ENCODE measurements around the gene STK10.
"Not testable (repeated sequence)": the region's sequence is repeated elsewhere in the genome, so short reads cannot be mapped to it uniquely, and the experiment has no call there.

STK10 gene

DNA sequence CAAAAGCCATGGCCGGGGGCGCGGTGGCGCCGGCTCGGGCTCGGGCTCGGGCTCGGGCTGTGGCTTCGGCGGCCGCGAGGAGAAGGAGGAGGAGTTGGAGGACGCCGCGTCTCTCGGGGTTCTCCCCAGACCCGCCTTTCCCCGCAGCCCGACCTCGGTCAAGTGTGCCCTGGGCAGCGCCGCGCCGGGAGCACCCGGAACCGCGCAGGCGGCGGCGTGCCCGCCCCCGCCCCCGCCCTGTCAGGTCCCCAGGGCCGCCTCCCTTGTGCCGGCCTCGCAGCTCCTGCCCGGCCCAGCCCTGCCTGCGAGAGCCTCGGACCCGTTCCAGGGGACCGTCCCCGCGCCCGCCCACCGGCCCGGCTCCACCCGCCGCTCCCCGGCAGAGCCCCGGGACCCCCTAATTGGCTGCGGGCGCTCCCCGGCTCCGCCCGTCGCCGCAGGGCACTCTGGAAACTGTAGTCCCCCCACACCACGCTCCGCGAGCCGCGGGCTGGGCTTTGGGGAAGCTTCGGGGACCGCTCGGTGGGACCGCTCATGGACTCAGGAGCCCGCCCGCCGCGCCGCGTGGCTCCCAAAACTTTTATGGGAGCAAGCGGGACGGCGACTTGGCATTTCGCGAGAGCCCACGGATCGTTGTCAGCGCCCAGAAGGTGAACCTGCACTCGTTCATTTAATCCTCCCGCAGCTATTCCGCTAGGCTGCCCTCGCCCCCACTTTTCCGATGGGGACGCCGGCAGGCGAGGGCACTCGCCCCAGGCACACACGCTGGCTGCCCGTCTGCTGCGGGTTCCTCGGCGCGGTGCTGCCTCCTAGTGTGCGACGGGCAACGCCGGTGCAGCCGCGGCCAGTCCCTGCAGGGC is at the start of gene STK10:
TSS of gene STK10 (minus strand) at position 192 of the 860 bp plus-strand sequence. CDS start at position 10, 182 bp downstream.
- peak; percentile 82 to 85 for DNase-seq (ENCODE audit: low read depth in 2 of 2)

- DNase-seq (ENCODE audit: low read depth in 2 of 2), result no peak
Observed at GRCh38 chr5:172235827-172236736, 48.1 kb upstream of the STK10 start.

DNA sequence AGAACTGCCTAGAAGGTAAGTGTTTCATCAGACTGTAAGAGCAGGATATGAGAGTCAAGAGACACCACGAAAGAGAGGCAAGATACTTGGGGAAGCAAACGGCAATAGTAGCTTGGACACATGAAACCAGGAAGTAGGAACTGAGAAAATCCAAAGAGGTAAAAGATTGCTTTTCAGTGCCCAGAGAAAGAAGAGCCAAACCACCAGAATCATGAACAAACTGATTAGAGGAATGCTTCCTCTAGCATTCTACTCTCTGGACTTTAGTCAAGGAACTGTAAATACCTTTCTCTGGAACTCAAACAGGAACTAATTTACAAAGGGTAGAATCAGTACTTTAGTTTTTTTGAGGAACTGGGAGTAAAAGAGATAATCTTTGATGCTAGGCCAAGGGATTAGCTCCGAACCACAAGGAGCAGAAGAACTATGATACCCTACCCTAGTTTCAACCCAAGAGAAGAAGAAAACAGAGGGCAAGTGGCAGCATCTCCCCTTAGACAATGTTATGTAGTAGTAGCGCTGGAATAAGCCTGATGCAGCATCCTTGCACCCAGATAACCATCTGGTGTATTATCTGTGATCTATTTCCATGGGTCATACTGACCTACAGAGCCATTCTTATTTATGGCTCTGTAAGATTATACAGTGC is 47.2 kb upstream of the STK10 start:
- no peak for DNase-seq (ENCODE audit: low read depth in 2 of 2)

GRCh38 chr5:172234031-172234430 is 46.0 kb upstream of the STK10 start:
- DNase-seq (ENCODE audit: low read depth in 2 of 2), result no peak

GRCh38 chr5:172229904-172230303 is 41.9 kb upstream of the STK10 start:
- no peak for DNase-seq (ENCODE audit: low read depth in 2 of 2)

DNA sequence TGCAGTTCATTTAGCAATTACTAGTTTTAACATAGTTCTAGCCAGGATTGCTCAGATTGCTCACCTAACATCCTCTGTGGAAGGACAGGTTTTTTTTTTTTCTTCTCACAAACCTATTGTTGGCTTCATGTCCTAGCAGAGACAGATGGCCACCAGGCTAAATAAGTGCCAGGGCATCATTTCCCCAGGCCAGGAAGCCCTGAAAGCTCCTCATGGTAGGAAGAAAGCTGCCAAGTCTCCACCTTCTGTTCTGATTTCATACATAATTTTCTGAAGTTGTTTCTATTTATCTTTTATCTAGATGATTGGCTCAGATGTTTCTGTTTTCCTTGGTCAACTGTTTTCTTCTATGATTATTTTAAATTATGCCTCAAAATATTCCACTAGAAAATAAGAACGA is 37.0 kb upstream of the STK10 start:
- DNase-seq (ENCODE audit: low read depth in 2 of 2), result no peak

- DNase-seq (ENCODE audit: low read depth in 2 of 2), result no peak
Observed at GRCh38 chr5:172223901-172224873, 36.2 kb upstream of the STK10 start.

GRCh38 chr5:172219296-172219695 is 31.3 kb upstream of the STK10 start:
- no peak for DNase-seq (ENCODE audit: low read depth in 2 of 2)

GRCh38 chr5:172216345-172216744 is 28.3 kb upstream of the STK10 start:
- no peak for DNase-seq (ENCODE audit: low read depth in 2 of 2)

DNA sequence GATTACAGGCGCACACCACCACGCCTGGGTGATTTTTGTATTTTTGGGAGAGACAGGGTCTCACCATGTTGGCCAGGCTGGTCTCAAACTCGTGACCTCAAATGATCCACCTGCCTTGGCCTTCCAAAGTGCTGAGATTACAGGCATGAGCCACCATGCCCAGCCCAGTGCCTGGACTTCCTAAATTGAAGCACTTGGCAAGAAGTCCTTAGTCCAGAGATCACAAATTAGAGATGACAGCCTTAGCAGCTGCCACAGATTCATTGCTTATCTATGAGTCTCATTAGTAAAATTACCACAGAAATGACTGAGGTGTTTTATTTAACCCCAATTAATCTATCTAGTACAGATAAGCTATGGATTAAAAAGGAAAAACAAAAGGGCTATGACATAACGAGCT is 25.1 kb upstream of the STK10 start:
- no peak for DNase-seq (ENCODE audit: low read depth in 2 of 2)

GRCh38 chr5:172211676-172212075 is 23.7 kb upstream of the STK10 start:
- DNase-seq (ENCODE audit: low read depth in 2 of 2), result no peak

DNA sequence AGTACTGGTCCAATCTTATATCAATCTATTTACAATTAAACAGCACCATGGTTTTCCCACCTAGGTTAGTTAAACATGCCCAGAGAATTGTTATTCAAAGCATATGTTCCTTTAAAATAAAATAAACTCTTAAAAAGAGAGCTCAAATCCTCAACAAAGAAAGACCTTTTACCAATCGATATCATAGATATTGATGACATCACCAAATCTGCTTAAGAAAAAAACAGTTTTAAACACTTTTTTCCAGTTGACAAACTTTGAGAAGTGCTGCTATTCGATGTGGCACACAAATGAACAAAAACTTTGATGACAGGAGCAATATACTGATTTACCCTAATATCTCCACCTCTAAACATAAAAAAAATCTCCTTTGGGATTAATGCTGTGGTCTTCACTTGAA is 21.7 kb upstream of the STK10 start:
- no peak for DNase-seq (ENCODE audit: low read depth in 2 of 2)

DNA sequence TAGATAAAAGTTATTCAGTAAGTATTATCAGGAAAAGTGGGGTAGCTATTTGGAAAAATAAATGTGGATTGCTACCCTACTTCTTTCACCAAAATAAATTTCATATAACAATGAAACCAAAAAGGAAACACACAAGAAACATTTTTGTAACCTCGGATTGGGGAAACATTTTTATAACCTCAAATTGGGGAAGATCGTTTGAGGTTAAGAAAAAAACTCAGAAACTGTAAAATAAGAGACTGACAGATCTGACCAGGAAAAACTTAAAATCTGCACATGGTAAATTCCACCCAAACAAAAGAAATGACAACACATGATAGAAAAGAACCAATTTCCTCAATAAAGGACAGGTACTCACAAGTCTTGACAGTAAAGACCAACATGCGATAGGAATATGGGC is 19.5 kb upstream of the STK10 start:
- DNase-seq (ENCODE audit: low read depth in 2 of 2), result no peak

DNA sequence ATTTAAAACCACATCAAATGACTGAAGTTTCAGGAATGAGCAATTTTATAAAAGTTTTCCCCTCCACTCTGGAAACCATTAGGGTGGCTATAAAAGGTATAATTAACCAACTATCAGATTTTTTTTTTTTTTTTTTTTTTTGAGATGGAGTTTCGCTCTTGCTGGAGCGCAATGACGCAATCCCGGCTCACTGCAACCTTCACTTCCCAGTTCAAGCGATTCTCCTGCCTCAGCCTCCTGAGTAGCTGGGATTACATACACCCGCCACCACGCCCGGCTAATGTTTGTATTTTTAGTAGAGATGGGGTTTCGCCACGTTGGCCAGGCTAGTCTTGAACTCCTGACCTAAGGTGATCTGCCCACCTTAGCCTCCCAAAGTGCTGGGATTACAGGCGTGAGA is 18.0 kb upstream of the STK10 start:
- not testable (repeated sequence) for DNase-seq (ENCODE audit: low read depth in 2 of 2)

DNA sequence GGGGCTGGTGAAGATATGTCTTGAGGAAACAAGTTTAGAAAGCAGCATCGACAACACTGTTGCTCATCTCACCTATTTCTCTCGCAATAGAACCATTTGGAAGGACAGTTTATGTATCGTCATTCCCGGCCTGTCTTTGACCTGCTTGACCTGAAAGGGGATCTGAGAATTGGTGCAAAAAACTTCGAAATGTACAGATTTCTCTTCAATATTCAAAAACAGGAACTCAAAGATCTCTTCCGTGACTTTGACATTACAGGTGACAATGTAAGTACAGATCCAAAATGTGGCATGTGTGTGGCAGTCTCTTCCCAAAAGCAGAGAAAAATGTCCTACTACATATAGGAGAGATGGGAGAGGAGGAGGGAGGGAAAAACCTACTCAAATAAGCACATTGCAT is 12.5 kb upstream of the STK10 start:
- DNase-seq (ENCODE audit: low read depth in 2 of 2), result no peak

DNA sequence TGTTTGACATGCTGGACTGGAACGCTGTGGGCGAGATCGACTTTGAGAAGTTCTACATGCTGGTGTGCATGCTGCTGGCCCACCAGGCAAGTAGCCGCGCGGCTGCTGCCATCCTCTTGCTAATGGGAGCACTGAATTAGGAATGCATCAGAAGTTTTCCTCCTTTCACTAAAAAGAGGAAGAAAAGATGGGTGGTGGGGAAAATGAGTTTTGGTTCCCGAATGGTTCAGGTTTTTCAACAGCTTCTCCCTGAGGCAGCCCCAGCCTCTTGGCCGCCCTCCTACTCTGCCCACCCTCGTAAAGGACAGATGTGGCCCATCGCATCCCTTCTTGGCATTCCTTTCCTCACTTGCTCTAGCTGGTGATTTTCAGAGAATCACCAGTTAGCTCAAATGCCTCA is 11.4 kb upstream of the STK10 start:
- DNase-seq (ENCODE audit: low read depth in 2 of 2), result no peak

DNA sequence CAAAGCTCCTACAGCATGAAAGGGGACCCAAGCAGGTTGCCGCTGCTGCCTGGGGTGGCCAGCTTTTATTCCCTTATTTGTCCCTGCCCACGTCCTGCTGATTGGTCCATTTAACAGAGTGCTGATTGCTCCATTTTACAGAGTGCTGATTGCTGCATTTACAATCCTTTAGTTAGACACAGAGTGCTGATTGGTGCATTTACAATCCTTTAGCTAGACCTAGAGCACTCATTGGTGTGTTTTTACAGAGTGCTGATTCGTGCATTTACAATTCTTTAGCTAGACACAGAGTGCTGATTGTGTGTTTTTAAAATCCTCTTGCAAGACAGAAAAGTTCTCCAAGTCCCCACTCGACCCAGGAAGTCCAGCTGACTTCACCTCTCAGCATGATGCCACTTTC is 9.8 kb upstream of the STK10 start:
- not testable (repeated sequence) for DNase-seq (ENCODE audit: low read depth in 2 of 2)

DNA sequence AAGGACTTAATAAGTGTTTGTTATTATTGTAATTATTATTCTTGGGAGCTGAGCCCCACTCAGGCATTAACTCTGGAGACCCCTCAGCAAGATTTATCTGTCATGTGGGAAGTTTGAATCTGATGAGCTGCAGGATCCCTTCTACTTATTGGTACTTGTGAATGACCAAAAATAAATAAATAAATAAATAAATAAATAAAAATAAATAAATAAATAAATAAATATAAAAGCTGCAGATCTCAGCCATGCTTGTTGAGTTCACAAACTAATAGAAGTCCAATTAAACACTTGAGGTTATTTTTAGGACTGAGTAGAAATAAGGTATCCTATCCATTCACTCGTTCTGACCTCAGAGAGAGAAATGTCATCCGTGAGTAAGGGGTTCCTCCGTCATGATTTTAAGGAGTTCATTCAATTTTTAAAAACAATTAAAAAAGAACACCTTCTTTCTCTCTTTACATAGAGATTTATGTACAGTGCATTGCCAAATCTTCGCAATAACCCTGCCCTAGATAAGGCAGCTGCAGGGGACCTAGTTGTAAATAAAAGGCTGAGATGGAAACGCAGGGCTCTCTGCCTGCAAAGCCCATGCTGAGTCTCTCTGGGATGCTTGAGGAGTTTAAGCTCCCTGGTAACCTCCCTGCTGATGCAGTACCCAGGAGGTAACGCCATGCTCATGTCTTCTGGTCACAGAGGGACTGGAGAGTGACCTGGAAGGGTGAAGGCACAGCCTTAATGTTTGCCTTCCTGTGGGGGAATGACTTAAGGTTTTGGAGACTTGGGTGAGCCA is 7.2 kb upstream of the STK10 start:
- no peak for DNase-seq (ENCODE audit: low read depth in 2 of 2)

DNA sequence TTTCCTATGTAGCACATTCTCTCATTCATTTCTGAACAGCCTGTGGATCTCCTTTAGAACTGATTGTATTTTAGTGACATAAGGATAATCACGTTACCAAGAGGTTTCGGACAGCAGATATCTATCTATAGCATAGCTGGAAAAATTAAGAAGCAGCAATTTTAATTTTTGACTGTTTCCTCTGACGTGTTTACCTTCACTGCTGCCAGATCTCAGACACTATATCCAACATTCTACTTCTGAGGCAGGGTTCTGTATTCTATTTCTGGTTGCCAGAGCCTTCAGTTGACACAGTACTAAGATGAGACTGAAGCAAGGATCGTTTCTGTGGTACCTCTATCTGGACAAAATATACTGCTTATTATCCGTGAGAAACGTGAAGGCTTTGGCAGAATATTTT is 5.8 kb upstream of the STK10 start, which contains the start of gene EFCAB9:
TSS of gene EFCAB9 (plus strand) at position 301 of the 400 bp plus-strand sequence. CDS start at position 302, 1 bp downstream.
- DNase-seq (ENCODE audit: low read depth in 2 of 2), result no peak

DNA sequence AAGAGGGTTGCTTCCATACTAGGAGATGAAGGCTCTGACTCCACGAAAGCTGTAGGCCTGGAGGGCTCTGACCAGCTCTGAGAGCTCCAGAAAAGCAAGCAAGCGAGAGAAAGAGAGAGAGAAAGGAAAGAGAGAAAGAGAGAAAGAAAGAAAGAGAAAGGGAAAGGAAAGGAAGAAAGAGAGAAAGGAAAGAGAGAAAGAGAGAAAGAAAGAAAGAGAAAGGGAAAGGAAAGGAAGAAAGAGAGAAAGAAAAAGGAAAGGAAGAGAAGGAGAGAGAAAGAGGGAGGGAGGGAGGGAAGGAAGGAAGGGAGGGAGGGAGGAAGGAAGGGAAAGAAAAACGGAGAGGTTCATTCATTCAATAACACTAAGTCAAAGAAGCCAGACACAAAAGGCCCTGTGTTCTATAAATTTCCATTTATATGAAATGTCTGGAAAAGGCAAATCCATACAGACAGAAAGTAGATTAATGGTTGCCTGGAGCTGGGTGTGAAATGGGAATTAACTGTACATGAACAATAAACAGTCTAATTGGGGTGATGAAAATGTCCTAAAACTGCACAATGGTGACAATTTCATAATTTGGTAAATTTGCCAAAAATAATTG is 1.8 kb upstream of the STK10 start:
- no peak for DNase-seq (ENCODE audit: low read depth in 2 of 2)

Measured in stimulated activated CD8-positive, alpha-beta memory T cell treated with anti-CD3 and anti-CD28 coated beads, Interleukin-15, amount 100 ng/mL, for 4 hours (primary cell).